Stimulated activated CD4-positive, alpha-beta T cell treated with anti-CD3 and anti-CD28 coated beads, Interleukin-2, amount 100 ng/mL, for 24 hours (primary cell): ENCODE measurements around the gene MMP7.
"Not testable (repeated sequence)": the region's sequence is repeated elsewhere in the genome, so short reads cannot be mapped to it uniquely, and the experiment has no call there.

Source experiments
- DNase-seq, 2 donors: peaks; one replicate each; pipeline ENCODE4 v3.0.0-alpha.2; 2020

The MMP7 gene

GRCh38 chr11:102538932-102539331 lies 8.4 kb upstream of the MMP7 start:
- DNase-seq = no peak

- DNase-seq = no peak
These were observed 3.8 kb upstream of the MMP7 start for GRCh38 chr11:102534261-102534872.

- no peak for DNase-seq
These were observed 1.9 kb downstream of the MMP7 start for GRCh38 chr11:102528618-102529017.

GRCh38 chr11:102527684-102528083 lies 2.9 kb downstream of the MMP7 start:
- DNase-seq = no peak

GRCh38 chr11:102527041-102527440 lies 3.5 kb downstream of the MMP7 start:
- no peak for DNase-seq

GRCh38 chr11:102523887-102524286 lies 6.7 kb downstream of the MMP7 start:
- DNase-seq = no peak

- no peak for DNase-seq
These were observed 7.4 kb downstream of the MMP7 start for GRCh38 chr11:102523189-102523570.

GRCh38 chr11:102522312-102523188 lies 8.0 kb downstream of the MMP7 start:
- no peak for DNase-seq

- DNase-seq = no peak
These were observed 9.4 kb downstream of the MMP7 start for GRCh38 chr11:102521121-102521520.

GRCh38 chr11:102520514-102520913 lies 10.0 kb downstream of the MMP7 start:
- DNase-seq = no peak

GRCh38 chr11:102518296-102519094 lies 12.1 kb downstream of the MMP7 start:
- no peak for DNase-seq

- no peak for DNase-seq
These were observed 12.9 kb downstream of the MMP7 start for GRCh38 chr11:102517670-102518069.

GRCh38 chr11:102516179-102516578 lies 14.4 kb downstream of the MMP7 start:
- DNase-seq = no peak

- DNase-seq = no peak
These were observed 16.7 kb downstream of the MMP7 start for GRCh38 chr11:102513869-102514268.

- DNase-seq = no peak
These were observed 20.0 kb downstream of the MMP7 start for GRCh38 chr11:102510439-102511135.

- not testable (repeated sequence) for DNase-seq
These were observed 27.7 kb downstream of the MMP7 start for GRCh38 chr11:102502831-102503230.

GRCh38 chr11:102500829-102501228 lies 29.7 kb downstream of the MMP7 start:
- DNase-seq = no peak

- DNase-seq = no peak
These were observed 30.6 kb downstream of the MMP7 start for GRCh38 chr11:102499931-102500330.

GRCh38 chr11:102499151-102499550 lies 31.4 kb downstream of the MMP7 start:
- DNase-seq = no peak

- no peak for DNase-seq
These were observed 33.5 kb downstream of the MMP7 start for GRCh38 chr11:102497061-102497460.

GRCh38 chr11:102495161-102496042 lies 35.1 kb downstream of the MMP7 start:
- peak in 1 of 2 donors; percentile 48 for DNase-seq

- DNase-seq = no peak
These were observed 36.3 kb downstream of the MMP7 start for GRCh38 chr11:102494216-102494615.
